NCI-H1694 (cell line): ENCODE results near the gene SETD5.

Source experiments
- DNase-seq: peaks from one replicate; lab custom pipeline; 2025; lab: John Stamatoyannopoulos, UW

SETD5 gene

DNA sequence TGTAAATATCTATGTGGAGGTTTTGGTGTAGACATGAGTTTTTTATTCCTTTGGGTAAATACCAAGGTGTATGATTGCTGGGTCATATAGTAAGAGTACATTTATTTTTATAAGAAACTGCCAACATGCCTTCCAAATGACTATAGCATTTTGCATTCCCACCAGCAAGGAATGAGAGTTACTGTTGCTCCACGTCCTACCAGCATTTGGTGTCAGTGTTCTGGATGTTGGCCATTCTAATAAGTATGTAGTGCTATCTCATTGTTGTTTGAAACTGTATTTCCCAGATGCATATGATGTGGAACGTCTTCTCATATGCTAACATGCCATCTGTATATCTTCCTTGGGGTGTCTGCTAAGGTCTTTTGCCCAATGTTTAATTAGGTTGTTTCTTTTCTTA, 117.5 kb downstream of the SETD5 start:
- no peak for DNase-seq

DNA sequence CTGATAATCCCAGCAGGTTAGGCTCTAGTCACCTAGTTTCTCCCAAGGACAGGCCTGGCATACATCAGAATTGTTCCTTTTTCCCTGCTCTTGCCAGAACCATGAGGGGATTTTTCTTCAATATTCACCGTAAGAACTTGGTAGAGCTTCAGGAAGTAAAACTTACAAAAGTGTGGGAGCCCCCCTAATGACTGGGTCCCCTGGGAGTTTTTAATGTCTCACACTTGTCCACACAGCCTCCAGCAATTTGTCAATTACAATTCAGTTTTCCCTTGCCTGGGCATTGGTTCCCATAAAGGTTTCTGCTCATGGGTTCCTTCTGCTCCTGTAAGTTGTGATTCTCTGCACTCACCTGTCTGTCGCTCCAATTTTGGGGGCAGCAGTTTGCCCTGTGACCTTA, 127.7 kb downstream of the SETD5 start:
- no peak for DNase-seq
